Renal cortex interstitium (tissue), 11 donors: ENCODE results near the gene CTNNA3. TPM values are rescaled to one million over a fixed set of nuclear protein-coding genes. Genes with fewer than 3 reads are reported as not detected.

Experiments used
- DNase-seq, 11 donors: peaks; one replicate each; pipeline ENCODE4 v3.0.0-alpha.2; 2013; ENCODE audit warnings: low read depth in 9 of 11, low spot score in 4 of 11; ENCODE audit errors: extremely low read depth in 1 of 11
- polyA plus RNA-seq, 3 donors: library from polyadenylated mRNA; unstranded; fragments of 120-200 nt; gene quantifications; one replicate each; pipeline ENCODE4 v1.2.1, GENCODE V29; 2013; ENCODE audit not compliant: insufficient read length in 3 of 3

The CTNNA3 gene
- polyA plus RNA-seq, 3 donors: 2.1 to 4.3 (median 2.9) TPM

GRCh38 chr10:66519616-66520015 lies 1176.4 kb downstream of the CTNNA3 start:
- no peak for DNase-seq

GRCh38 chr10:66514666-66515065 lies 1181.3 kb downstream of the CTNNA3 start:
- DNase-seq: no peak

- DNase-seq: no peak
Measured at GRCh38 chr10:66513504-66513903, 1182.5 kb downstream of the CTNNA3 start.

- no peak for DNase-seq
Measured at GRCh38 chr10:66505003-66505657, 1190.9 kb downstream of the CTNNA3 start.

GRCh38 chr10:66501356-66501755 lies 1194.6 kb downstream of the CTNNA3 start:
- no peak for DNase-seq

GRCh38 chr10:66483966-66484365 lies 1212.0 kb downstream of the CTNNA3 start:
- no peak for DNase-seq

- no peak for DNase-seq
Measured at GRCh38 chr10:66472156-66472555, 1223.8 kb downstream of the CTNNA3 start.

- no peak for DNase-seq
Measured at GRCh38 chr10:66467042-66467441, 1229.0 kb downstream of the CTNNA3 start.

GRCh38 chr10:66466622-66467021 lies 1229.4 kb downstream of the CTNNA3 start:
- no peak for DNase-seq

- no peak for DNase-seq
Measured at GRCh38 chr10:66463611-66464010, 1232.4 kb downstream of the CTNNA3 start.

GRCh38 chr10:66457629-66458028 lies 1238.4 kb downstream of the CTNNA3 start:
- no peak for DNase-seq

GRCh38 chr10:66455304-66455703 lies 1240.7 kb downstream of the CTNNA3 start:
- no peak for DNase-seq

GRCh38 chr10:66440568-66440967 lies 1255.4 kb downstream of the CTNNA3 start:
- no peak for DNase-seq

GRCh38 chr10:66414943-66415342 lies 1281.1 kb downstream of the CTNNA3 start:
- no peak for DNase-seq

GRCh38 chr10:66405566-66405965 lies 1290.4 kb downstream of the CTNNA3 start:
- peak in 2 of 11 donors; percentile 2 for DNase-seq

- DNase-seq: no peak
Measured at GRCh38 chr10:66398669-66399068, 1297.3 kb downstream of the CTNNA3 start.

GRCh38 chr10:66394342-66395063 lies 1301.5 kb downstream of the CTNNA3 start:
- no peak for DNase-seq

GRCh38 chr10:66390926-66391325 lies 1305.1 kb downstream of the CTNNA3 start:
- no peak for DNase-seq

GRCh38 chr10:66381045-66381444 lies 1315.0 kb downstream of the CTNNA3 start:
- no peak for DNase-seq

GRCh38 chr10:66378117-66378876 lies 1317.7 kb downstream of the CTNNA3 start:
- DNase-seq: no peak
